Activated naive CD4-positive, alpha-beta T cell (primary cell): ENCODE data around the gene FBXL7.

Source experiments
- DNase-seq, 4 experiments: peaks; one replicate each; lab custom pipeline; 2025; lab: John Stamatoyannopoulos, UW

Gene FBXL7

DNA sequence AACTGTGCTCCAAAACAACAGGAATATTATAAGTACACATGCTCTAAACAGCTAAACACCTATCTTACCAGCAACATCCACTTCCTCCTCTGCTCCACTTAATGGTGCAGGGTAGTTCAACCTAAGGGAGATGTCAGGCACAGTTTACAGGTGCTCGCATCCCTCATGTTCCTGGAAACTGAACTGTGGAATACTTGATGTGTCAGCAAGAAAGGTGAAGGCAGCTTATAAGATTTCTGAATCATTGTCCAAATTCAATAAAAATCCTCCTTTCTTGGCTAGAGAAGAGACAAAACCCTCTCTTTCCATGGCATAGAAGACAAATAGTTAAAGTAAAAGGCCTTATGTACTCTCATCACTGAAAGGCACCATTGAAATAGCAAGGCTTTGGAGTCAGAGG lies 272.2 kb downstream of the FBXL7 start:
- no peak for DNase-seq

DNA sequence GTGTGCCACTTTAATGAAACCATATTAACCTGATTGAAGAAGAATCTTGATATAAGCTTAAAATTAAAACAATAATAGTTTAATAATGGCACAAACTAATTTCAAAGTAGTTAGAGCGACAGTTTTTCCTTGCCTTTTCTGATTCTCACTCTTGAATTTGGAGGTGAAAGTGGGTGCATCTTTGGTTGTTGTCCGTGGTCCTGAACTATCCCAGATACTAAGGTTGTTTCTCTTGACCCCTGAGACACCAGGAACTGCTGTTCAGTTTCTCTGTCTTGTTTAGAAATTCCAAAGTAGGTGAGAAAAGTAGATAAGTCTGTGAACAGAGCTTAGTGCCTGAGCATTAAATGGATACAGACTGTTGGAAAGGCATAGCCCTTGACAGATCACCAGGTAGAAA lies 274.7 kb downstream of the FBXL7 start:
- DNase-seq: no peak

DNA sequence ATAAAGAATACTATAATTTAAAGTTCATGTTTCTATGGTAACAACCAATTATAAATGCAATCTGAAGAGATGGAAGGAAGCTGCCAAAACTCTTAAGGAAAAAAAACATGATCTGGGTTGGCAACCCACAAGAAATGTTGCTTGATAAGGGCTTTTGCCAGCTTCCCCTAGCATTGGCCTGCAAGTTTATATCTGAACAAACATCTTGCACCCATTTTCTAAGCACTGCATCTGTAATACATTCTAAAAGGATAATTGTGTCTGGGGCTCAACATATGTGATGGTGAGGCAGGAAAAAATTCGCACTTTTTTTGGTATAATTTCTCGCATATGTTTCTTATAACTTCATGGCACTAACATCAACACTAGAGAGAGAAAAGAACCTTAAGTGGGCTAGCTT lies 276.4 kb downstream of the FBXL7 start:
- no peak for DNase-seq

DNA sequence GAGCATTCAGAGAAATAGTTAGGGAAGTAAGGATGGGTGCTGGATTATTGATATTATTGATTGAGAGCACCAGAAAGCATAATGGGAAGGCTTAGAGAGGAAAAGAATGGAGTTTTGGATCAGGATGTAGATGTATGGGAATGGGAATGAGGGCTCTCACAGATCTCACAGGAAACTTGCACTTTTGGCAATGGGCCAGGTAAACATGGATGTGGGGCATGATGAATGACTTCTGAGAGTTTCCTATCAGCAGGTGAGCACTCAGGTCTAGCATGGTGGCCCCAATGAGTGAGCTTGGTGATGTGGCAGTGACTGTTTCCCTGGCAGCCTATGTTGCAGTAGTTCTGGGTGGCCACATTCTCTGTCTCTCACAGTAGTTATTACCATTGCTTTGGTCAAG lies 283.8 kb downstream of the FBXL7 start:
- no peak for DNase-seq

DNA sequence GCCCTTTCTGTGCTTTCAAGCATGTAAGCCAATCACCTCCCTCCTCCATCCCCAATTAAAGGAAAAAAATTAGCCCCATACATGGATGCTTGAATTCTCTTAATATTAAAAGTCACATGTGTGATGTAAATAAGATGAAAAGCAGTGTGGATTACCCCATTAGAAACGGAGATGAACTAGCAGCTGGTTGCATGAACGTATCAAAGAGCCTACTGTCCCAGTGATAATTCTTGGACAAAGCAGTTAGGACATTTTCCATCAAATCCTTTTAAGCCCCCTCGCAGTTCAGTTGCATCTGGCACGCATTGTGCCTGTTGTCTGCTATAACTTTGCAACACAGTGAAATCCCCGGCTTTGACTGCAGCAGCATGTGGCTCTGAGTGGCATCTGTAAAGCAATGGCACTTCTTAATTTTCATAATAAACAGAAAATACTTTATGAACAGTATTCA lies 285.6 kb downstream of the FBXL7 start:
- DNase-seq: no peak

DNA sequence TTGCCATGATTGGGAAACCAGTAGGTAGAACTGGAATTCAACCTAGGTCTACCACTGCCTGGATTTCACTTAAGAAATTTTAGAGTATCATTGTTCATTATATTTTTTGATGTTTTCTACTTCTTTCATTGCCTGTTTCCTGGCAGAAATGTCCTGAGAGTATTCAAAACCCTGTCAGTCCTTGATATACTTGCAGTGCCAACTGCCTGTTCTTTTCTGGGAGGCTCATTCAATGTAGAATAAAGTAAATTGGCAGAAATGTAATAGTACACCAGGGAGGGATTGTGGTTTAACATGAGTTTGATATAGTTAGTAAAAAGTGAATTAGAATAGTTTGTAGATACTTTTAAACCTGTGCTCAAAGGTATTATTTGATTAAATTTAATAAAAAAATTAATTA lies 286.3 kb downstream of the FBXL7 start:
- no peak for DNase-seq

DNA sequence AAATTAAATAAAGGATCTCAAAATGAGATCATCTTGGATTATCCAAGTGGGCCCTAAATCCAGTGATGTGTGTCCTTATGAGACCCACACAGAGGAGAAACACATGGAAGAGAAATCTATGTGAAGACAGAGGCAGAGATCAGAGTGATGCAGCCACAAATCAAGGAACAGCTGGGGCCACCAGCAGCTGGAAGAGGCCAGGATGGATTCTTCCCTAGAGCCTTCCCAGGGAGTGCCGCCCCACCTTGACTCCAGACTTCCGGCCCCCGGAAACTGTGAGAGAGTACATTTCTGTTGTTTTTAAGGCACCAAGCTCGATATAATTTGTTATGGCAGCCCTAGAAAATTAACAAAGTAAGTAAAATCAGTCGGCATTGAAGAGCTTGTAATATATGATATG lies 286.9 kb downstream of the FBXL7 start:
- DNase-seq: no peak

DNA sequence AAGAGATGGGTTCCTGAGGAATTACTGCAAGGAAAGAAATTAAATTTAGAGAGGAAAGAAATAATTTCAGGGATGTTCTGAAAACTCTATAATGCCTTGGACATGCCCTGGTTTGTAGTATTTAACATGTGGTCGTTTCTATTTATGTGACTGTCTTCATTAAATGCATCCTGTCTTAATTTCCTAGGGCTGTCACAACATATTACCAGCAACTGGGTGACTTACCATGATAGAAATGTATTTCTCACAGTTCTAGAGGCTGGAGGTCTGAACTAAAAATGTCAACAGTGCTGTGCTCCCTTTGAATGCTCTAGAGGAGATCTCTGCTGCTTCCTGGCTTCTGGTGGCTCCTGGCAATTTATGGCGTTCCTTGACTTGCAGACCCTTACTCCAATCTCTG lies 287.7 kb downstream of the FBXL7 start:
- no peak for DNase-seq

DNA sequence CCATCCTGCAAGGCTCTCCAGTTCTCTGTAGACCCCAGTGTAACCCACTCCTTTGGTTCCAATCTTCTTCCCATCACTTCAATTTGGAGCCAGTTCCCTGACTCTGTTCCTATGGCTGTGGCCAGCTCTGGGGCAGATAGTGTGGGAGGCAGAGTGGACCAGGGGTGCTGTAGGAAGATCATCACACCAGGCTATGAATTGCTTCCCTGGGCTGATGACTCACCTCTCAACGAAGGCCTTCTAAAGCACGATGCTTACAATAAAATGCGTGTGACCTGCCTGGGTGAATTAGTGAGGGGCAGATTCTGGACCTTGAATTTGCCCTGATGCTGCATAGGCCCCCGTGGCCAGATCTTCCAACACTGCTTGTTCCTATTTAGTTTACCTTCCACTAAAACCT lies 289.7 kb downstream of the FBXL7 start:
- DNase-seq: no peak

DNA sequence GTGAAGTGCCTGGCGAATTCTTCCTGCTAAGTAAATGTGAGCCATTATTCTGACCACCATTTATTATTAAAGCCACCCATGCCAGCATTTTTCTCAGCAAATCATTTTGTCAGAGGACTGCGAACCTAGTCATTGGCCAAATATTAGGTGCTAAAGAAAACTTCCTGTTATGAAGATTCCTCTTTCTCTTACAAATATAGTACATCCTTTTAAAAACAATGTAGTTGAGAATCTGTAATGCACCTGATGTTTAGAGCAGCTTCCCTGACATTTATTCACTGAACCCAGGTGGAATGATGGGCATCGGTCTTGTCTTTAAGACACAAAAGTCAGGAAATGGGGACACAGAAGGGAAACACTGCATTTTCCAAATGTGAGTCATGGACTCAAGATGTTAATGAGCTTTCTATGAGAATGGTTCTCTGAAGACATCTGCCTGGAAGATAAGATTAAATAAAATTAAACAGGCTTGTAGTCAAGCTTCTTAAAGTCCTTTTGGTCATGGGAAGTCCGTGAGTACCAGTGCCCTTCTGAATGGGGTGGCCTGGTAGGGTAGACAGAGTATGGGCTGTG lies 290.6 kb downstream of the FBXL7 start:
- no peak for DNase-seq

DNA sequence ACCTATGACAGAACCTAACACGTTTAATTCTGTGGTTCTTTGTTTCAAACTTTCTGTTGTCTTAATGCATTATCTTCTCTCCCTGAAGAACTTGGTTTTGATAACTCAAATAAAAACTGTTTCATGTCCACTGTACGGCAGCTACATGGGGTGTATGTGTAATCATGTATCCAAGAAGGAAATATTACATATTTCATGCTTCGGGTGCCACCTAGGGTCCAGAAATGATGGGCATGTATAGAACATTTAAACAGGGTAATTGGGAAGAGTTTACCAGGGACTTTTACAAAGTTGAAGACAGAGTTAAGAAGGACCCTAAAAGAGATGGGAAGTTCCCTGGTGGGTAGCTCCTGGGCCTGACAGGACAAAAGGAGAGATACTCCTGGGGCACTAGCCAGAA lies 291.3 kb downstream of the FBXL7 start:
- DNase-seq: no peak

DNA sequence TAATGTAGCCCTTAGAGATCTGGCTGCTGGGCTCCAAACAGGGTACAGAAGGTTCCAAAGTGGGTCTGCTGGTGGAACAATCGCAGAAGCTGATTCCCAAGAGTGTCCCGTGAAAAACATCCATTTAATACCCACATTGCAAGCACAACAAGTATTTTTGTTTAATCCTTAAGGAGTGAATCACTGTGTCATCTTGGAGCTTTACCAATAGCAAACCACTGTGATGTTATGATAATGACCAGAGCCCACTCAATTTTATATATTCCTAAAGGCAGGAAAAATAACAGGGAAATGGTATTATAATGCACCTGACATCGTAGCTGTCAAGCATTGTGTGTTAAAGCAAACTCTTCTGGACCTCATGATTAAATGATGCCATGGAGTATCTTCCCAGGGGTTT lies 291.9 kb downstream of the FBXL7 start:
- no peak for DNase-seq

DNA sequence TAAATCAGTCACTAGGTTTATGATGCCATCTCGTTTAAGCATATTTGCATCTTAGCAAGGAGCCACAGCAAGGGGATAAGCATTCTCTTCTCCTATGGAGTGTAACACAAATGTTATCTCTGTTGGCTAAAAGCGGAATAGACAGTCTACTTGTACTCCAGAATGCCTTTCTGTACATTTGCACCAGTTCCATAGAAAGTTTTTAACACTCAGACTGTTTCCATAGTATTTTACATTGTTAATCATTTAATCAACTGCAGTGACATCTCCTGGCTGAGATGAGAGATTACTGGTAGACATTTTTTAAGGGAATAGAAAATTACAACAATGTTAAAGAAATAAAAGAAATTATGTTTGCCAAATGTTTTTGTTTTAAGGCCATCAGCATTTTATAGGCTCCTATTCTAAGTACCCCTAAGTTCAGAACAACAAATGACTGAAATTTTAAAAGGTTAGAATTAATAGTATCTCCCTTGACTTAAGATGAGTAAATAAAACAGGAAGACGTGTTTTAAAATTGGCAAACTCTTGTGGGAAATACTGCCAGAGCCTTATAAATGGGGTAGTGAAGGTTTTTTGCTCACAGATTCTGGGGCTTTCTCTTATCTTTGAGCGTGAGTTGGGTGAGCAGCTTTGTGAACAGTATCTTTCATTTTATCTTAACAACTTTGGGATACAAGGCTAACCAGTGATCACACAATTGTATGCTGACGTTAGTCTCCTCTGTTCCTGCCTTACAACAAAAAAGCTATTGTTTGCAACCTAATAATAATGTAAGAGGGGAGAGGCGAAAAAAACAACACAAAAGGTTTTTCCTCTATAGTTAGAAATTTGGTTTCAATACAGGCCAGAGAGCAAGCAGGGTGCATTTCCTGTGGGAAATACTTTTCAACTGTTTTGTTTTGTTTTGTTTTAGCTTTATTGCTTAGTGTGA lies 294.3 kb downstream of the FBXL7 start:
- no peak for DNase-seq

DNA sequence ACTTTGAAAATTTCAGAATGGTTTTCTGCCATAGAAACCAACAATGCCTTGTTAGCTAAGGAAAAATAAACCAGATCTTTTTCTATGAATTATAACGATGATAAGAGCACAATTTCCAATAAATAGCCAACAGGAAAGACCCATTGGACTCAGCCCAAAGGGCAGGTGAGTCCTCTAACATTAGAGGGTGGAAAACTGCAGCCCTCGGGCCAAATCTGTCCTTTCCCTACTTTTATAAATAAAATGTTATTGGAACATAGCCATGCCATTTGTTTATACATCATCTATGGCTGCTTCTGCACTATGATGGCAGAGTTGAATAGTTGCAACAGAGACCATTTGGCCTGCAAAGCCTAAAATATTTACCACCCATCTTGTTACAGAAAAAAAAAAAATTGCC lies 296.1 kb downstream of the FBXL7 start:
- no peak for DNase-seq

DNA sequence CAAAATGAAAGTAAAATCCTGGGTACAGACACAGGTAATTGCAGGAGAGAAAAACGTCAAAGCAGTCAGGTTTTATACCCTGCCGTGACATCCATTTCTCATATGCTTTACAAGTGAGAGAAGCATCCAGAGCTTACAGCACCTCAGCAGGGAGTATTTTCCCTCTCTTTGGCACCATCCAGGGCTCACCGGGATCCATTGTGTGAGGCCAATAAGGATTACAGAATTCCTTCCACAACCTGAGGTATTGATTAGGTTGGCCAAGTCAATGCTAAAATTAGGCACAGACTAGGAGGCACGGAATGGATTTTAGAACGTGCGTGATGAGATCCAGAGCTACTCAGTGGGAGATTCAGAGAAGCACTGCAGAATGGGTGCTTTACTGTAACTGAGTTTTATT lies 296.6 kb downstream of the FBXL7 start:
- no peak for DNase-seq

DNA sequence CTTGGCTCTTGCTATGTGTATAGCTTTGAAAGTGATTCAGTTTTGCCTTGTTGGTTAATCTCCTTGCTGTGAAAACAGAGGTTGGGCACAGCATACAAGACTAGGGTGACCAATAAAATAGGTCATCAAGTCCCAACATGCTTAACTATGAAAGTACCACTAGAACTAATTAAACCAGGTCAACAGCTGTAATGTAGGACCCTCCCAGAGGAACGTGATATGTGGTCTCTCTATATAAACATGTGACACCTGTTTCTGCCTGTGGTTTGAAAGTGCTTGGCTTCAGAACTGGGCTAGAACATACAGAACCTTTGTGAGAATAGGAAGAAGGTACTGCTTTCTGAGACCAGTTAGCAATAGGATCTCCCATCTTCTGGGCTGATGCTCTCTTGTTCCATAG lies 297.1 kb downstream of the FBXL7 start:
- DNase-seq: no peak

DNA sequence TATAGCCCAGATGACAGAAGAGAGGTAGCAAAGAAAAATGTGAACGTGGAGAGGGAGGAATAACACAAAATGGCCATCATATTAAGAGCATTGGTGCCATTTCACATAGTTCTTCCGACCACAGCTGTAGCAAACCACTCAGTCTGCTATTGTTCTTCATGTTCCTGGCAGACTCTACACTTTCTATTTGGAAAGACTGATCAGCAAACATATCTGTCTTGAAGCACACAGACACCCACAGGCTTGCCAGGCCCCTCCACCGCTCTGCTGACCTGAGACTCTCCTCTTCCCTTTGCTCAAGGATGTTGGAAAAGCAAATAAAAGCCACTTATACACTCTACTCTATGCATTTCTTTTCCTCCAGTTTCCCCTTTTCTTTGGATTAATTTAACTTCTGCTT lies 298.0 kb downstream of the FBXL7 start:
- no peak for DNase-seq

DNA sequence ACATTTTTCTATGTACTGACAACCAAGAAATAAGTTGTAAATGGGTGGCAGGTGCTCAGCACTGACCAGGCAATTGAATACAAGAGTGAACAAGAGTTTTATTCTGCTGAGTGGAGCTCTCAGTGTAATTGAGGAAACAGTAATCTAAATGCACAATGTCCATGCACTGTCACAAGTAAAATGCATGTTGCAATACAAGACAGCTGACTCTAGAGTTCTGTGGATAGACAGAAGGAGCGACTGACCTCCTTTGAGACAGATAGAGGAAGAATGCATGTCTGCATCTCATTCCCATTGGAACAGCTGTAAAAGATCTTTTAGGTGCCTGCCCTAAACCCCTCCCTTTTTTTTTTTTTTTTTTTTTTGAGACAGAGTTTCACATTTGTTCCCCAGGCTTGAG lies 299.0 kb downstream of the FBXL7 start:
- DNase-seq: no peak

DNA sequence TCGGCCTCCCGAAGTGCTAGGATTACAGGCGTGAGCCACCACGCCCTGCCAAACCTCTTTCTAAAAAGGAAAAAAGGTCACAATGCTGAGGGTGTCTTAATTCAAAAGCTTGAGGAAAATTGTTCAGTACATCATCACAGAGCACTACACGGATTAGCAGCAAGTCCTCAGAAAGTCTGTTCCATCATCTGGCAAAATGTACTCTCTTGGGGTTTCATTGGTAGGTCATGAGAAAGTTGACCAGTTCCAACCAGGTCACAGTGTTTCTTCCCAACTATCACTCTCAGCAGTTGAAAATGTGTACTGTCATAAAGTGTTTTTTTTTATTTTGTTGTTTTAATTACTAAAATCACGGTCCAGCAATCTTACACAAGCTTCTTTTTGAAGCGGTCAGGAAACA lies 299.6 kb downstream of the FBXL7 start:
- DNase-seq: no peak

DNA sequence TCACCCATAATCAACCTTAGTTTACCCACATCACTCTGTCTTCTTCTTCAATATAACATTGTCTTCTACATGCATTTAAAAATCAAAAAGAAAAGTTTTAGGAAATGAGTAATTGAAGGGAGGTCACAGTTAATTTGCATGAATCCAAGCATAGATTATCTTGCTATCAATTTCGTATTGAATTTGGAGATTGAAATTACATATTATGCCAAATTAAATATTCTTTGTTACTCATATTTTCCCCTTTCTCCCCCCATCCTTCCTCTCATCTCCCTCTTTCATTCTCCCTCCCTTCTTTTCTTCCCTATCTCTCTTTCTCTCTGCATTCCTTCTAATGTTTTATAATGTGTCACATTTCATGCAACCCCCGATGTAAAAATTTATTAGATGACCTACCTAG lies 303.3 kb downstream of the FBXL7 start:
- no peak for DNase-seq

DNA sequence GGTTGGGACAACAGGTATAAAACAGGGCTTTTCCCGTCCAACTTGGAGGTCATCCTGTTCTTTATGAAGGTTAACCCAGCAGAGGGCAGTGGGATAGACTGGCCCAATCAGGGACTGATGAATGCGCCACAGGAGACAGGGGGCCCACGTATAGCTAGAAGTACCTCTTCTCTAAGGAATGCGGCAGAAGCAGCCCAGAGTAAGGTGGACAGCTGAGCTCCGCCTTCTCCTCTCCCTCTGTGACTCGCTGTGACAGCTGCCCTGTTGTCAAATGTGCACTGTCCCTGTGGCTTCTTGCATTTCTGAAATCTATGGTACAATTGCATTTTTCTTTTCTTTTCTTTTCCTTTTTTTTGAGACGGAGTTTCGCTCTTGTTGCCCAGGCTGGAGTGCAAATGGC lies 306.6 kb downstream of the FBXL7 start:
- DNase-seq: no peak

DNA sequence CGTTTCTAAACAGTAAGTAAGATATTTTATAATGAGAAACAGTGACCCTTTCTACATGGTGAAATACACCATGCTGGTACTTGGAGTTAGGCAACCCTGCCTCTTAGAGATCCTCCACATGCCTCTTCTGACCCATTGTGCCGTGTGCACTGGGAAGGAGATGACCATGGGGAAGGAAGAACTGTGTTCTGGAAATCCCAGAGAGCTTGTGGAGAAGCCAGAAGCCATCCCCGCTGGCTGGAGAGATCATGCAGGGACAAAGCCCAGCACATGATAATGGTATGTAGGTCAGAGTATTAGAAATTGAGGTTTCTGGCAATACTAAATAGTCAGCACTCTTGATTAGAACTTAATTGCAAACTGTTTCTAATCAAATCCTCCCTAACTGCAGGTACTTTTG lies 307.3 kb downstream of the FBXL7 start:
- DNase-seq: no peak

DNA sequence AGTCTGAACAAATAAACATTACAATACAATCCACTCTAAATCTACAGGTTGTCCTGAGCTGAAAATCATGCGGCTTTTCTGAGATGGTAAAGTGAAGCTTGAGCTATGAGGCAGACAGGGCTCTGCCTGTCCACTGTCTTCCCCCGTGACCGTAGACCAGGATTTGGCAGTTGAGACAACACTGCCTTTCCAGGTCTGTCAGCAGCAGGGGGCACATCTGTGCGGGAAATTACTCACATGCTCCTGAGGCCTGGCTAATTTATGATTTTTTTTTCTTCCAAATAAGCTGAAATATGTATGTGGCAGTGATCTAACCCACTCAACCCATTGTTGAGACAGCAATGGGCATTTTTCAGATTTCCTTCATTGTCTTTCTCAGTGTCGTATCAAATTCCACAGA lies 307.9 kb downstream of the FBXL7 start:
- no peak for DNase-seq

DNA sequence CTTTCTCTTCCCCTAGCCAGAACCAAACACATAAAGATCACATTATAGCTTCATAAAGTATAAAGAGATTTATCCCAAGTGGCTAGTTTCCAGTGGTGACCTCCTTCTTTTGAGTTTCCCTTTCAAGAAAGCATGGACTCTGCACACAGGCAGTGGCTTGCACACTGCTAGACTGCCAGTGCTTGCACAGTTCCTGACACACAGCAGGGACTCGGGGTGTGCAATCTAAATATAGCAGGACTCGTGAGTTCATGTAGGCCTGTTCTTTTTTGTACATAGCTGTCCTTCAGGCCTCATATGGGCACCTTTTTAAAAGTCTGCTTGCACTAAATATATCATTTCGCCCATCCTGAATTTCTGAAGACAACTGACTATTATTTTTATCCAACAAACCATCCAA lies 308.6 kb downstream of the FBXL7 start:
- DNase-seq: no peak
